H1 (cell line): ENCODE measurements around the gene PIGX. TPM values are rescaled to one million over a fixed set of nuclear protein-coding genes. Genes with fewer than 3 reads are reported as not detected.

Source experiments
- CTCF ChIA-PET: fragments of 300-600 bp; sonication (Branson Sonifier 250); formaldehyde crosslinking; loops from one replicate; lab custom pipeline; 2021; ENCODE audit not compliant: partially characterized antibody; lab: Charles Lee
- POLR2A ChIA-PET: fragments of 300-600 bp; sonication (Branson Sonifier 250); formaldehyde crosslinking; loops from one replicate; lab custom pipeline; 2021; ENCODE audit warnings: inconsistent platforms; ENCODE audit not compliant: partially characterized antibody; lab: Charles Lee
- DNase-seq, 2 experiments: peaks; one replicate each; pipeline versions ENCODE4 v3.0.0 to v3.0.0-alpha.2; 2010 to 2022; ENCODE audit warnings: low spot score in 2 of 2, low read depth in 1 of 2, mixed read lengths in 1 of 2
- FAIRE-seq: peaks from 2 replicates; lab custom pipeline; 2011; peaks lifted over from hg19 to GRCh38; lab: Jason Lieb, UNC
- H2AFZ ChIP-seq: 2 replicates; pipeline ENCODE4 v1.8.1; 2012; ENCODE audit warnings: low read length, inconsistent platforms
- H2AK5ac ChIP-seq: 2 replicates; pipeline ENCODE4 v1.6.1; 2013; ENCODE audit warnings: low read depth, low read length
- H2BK120ac ChIP-seq: replicated peaks from 2 replicates; pipeline ENCODE3; 2013; ENCODE audit warnings: low read depth, low read length, inconsistent platforms
- H2BK12ac ChIP-seq: 2 replicates; pipeline ENCODE4 v1.6.1; 2013; ENCODE audit warnings: low read depth, low read length
- H2BK15ac ChIP-seq: 2 replicates; pipeline ENCODE4 v1.6.1; 2013; ENCODE audit warnings: low read length
- H2BK20ac ChIP-seq: 2 replicates; pipeline ENCODE4 v1.6.1; 2013; ENCODE audit warnings: low read length
- H2BK5ac ChIP-seq: 2 replicates; pipeline ENCODE4 v1.6.1; 2013; ENCODE audit warnings: low read depth, low read length
- H3K14ac ChIP-seq: 2 replicates; pipeline ENCODE4 v1.6.1; 2013; ENCODE audit warnings: inconsistent platforms; ENCODE audit not compliant: insufficient read length
- H3K18ac ChIP-seq: 2 replicates; pipeline ENCODE4 v1.6.1; 2013; ENCODE audit warnings: low read length; ENCODE audit errors: extremely low read depth
- H3K23ac ChIP-seq: 2 replicates; pipeline ENCODE4 v1.6.1; 2013; ENCODE audit warnings: inconsistent platforms; ENCODE audit not compliant: insufficient read length
- H3K23me2 ChIP-seq: 2 replicates; pipeline ENCODE4 v1.6.1; 2013; ENCODE audit warnings: low read depth, low read length
- H3K27ac ChIP-seq: 2 replicates; pipeline ENCODE4 v1.6.1; 2011; ENCODE audit warnings: low read depth, low read length, inconsistent platforms
- H3K27me3 ChIP-seq, 4 experiments: replicated peaks in 1 of 4; 1 replicate in 1 of 4; 2 replicates in 3 of 4; pipeline versions ENCODE4 v1.6.1 to v1.8.1; 2011 to 2013; ENCODE audit warnings: low read length in 3 of 4, mild to moderate bottlenecking in 3 of 4, inconsistent platforms in 2 of 4, mixed read lengths in 2 of 4, moderate library complexity in 1 of 4; ENCODE audit not compliant: control insufficient read depth in 3 of 4, insufficient read depth in 3 of 4; ENCODE audit errors: extremely low read depth in 1 of 4
- H3K36me3 ChIP-seq, 4 experiments: 2 replicates each; pipeline versions ENCODE4 v1.6.1 to v1.8.1; 2011 to 2013; ENCODE audit warnings: mild to moderate bottlenecking in 4 of 4, low read length in 3 of 4, moderate library complexity in 2 of 4, control low read depth in 1 of 4, inconsistent platforms in 1 of 4; ENCODE audit not compliant: insufficient read depth in 4 of 4, control insufficient read depth in 2 of 4
- H3K4ac ChIP-seq: replicated peaks from 2 replicates; pipeline ENCODE3; 2013; ENCODE audit warnings: low read length, low read depth, mixed read lengths, inconsistent platforms; ENCODE audit not compliant: insufficient read length
- H3K4me1 ChIP-seq, 4 experiments: replicated peaks in 1 of 4; 1 replicate in 1 of 4; 2 replicates in 3 of 4; pipeline versions ENCODE4 v1.6.1 to v1.8.1; 2011 to 2013; ENCODE audit warnings: low read length in 3 of 4, inconsistent platforms in 2 of 4, mixed read lengths in 1 of 4; ENCODE audit not compliant: insufficient read depth in 4 of 4, control insufficient read depth in 3 of 4
- H3K4me2 ChIP-seq, 2 experiments: 2 replicates each; pipeline versions ENCODE4 v1.6.1 to v1.8.1; 2011 to 2013; ENCODE audit warnings: low read depth in 2 of 2, low read length in 2 of 2, control low read depth in 1 of 2, inconsistent platforms in 1 of 2, mild to moderate bottlenecking in 1 of 2; ENCODE audit not compliant: insufficient read depth in 1 of 2
- H3K4me3 ChIP-seq, 4 experiments: fragments of 200-600, 300-600 bp in 1 of 4; sonication (generic), shearing (Covaris generic), sonication (Bioruptor Twin) in 1 of 4; 2 replicates each; pipeline versions ENCODE4 v1.5.1 to v1.8.1; 2011 to 2016; ENCODE audit warnings: low read length in 4 of 4, low read depth in 3 of 4, control low read depth in 2 of 4, inconsistent platforms in 2 of 4, mild to moderate bottlenecking in 2 of 4, mixed read lengths in 1 of 4, moderate library complexity in 1 of 4; ENCODE audit not compliant: insufficient read depth in 2 of 4; ENCODE audit errors: extremely low read depth in 1 of 4
- H3K56ac ChIP-seq: replicated peaks from 2 replicates; pipeline ENCODE3; 2013; ENCODE audit warnings: low read depth, mild to moderate bottlenecking, mixed read lengths, low read length, inconsistent platforms; ENCODE audit not compliant: insufficient read length
- H3K79me1 ChIP-seq: 2 replicates; pipeline ENCODE4 v1.6.1; 2013; ENCODE audit warnings: low read depth, low read length, control low read depth
- H3K79me2 ChIP-seq, 2 experiments: 2 replicates each; pipeline versions ENCODE4 v1.6.1 to v1.8.1; 2012 to 2013; ENCODE audit warnings: low read length in 2 of 2, mild to moderate bottlenecking in 2 of 2, inconsistent platforms in 1 of 2; ENCODE audit not compliant: insufficient read depth in 2 of 2, control insufficient read depth in 1 of 2
- H3K9ac ChIP-seq, 4 experiments: replicated peaks in 1 of 4; 1 replicate in 1 of 4; 2 replicates in 3 of 4; pipeline versions ENCODE4 v1.6.1 to v1.8.1; 2011 to 2013; ENCODE audit warnings: low read depth in 3 of 4, low read length in 3 of 4, control low read depth in 2 of 4, mild to moderate bottlenecking in 2 of 4, moderate library complexity in 2 of 4, inconsistent platforms in 1 of 4; ENCODE audit errors: extremely low read depth in 1 of 4
- H3K9me3 ChIP-seq, 2 experiments: 2 replicates each; pipeline versions ENCODE4 v1.6.1 to v1.8.1; 2012 to 2013; ENCODE audit warnings: mild to moderate bottlenecking in 2 of 2, moderate library complexity in 2 of 2, control low read depth in 1 of 2, inconsistent platforms in 1 of 2, low read depth in 1 of 2, low read length in 1 of 2, mixed read lengths in 1 of 2; ENCODE audit not compliant: insufficient read depth in 2 of 2
- H4K20me1 ChIP-seq, 2 experiments: replicated peaks in 1 of 2; 2 replicates each; pipeline versions ENCODE3 to v1.8.1; 2011 to 2013; ENCODE audit warnings: inconsistent platforms in 2 of 2, low read length in 2 of 2, mild to moderate bottlenecking in 1 of 2; ENCODE audit not compliant: insufficient read depth in 2 of 2, control insufficient read depth in 1 of 2
- H4K5ac ChIP-seq: 2 replicates; pipeline ENCODE4 v1.6.1; 2013; ENCODE audit warnings: low read length, low read depth, mixed read lengths, inconsistent platforms; ENCODE audit not compliant: insufficient read length
- H4K8ac ChIP-seq: 2 replicates; pipeline ENCODE4 v1.8.0; 2013; ENCODE audit warnings: mild to moderate bottlenecking, moderate library complexity, low read length, inconsistent platforms; ENCODE audit not compliant: insufficient read depth; ENCODE audit errors: extremely low read depth
- H4K91ac ChIP-seq: replicated peaks from 2 replicates; pipeline ENCODE3; 2013; ENCODE audit warnings: low read length, mixed read lengths, inconsistent platforms; ENCODE audit not compliant: insufficient read length
- JUN ChIP-seq: IDR thresholded peaks from 2 replicates; pipeline ENCODE4 v1.6.1; 2011; ENCODE audit warnings: low read depth, mild to moderate bottlenecking, improper control_type of control experiment, low read length
- KDM4A ChIP-seq: IDR thresholded peaks from one replicate; pipeline ENCODE4 v1.7.1; 2012; ENCODE audit warnings: low read depth, mild to moderate bottlenecking, moderate library complexity, low read length, inconsistent platforms; ENCODE audit not compliant: severe bottlenecking
- RBBP5 ChIP-seq: IDR thresholded peaks from 2 replicates; pipeline ENCODE4 v1.7.1; 2012; ENCODE audit warnings: low read depth, mild to moderate bottlenecking, inconsistent platforms, low read length, moderate library complexity, borderline replicate concordance
- SP4 ChIP-seq: IDR thresholded peaks from 2 replicates; pipeline ENCODE4 v1.6.1; 2012; ENCODE audit warnings: low read length, inconsistent platforms
- TEAD4 ChIP-seq: IDR thresholded peaks from 2 replicates; pipeline ENCODE4 v1.6.1; 2012; ENCODE audit warnings: low read depth, low read length, inconsistent platforms, mixed read lengths
- WGBS, 2 experiments: shearing (Covaris generic) in 1 of 2; methylation state at CpG; one replicate each; pipeline versions ENCODE4 v1.1.6 to v1.1.7; 2013 to 2015; ENCODE audit warnings: low lambda C conversion rate in 2 of 2, mixed read lengths in 2 of 2, inconsistent platforms in 1 of 2, low coverage in 1 of 2, missing lambda C conversion rate in 1 of 2; ENCODE audit not compliant: insufficient replicate concordance in 2 of 2, insufficient coverage in 1 of 2, insufficient read length in 1 of 2; ENCODE audit errors: extremely low coverage in 1 of 2, missing lambda C conversion rate in 1 of 2; 5-methylcytosine and 5-hydroxymethylcytosine counted together
- polyA plus RNA-seq, 7 experiments: library from polyadenylated mRNA; depleted of rRNA in 3 of 7; stranded (reverse) in 5 of 7; unstranded in 2 of 7; fragments of >200 nt in 5 of 7; fragments of 200-250 nt in 2 of 7; gene quantifications; 1 replicate in 5 of 7; 2 replicates in 1 of 7; 4 replicates in 1 of 7; pipeline versions ENCODE4 v1.2.1 to v1.2.3, GENCODE V29; 2011 to 2013; ENCODE audit warnings: missing spikeins in 2 of 7, mixed read lengths in 2 of 7
- total RNA-seq: library from RNA; stranded (reverse); fragmentation: NEBNext Ultra II Directional; extraction: Animal tissue kit (Norgen Biotek cat#: 25700); gene quantifications from 2 replicates; pipeline ENCODE4 v1.2.1, GENCODE V29; 2021

PIGX gene
- total and polyA plus RNA-seq, 2 of the 8 experiments (the other 6 are each of a cell fraction or from before 2014, with no cell fraction given) = 7.0 to 14.9 TPM

DNA sequence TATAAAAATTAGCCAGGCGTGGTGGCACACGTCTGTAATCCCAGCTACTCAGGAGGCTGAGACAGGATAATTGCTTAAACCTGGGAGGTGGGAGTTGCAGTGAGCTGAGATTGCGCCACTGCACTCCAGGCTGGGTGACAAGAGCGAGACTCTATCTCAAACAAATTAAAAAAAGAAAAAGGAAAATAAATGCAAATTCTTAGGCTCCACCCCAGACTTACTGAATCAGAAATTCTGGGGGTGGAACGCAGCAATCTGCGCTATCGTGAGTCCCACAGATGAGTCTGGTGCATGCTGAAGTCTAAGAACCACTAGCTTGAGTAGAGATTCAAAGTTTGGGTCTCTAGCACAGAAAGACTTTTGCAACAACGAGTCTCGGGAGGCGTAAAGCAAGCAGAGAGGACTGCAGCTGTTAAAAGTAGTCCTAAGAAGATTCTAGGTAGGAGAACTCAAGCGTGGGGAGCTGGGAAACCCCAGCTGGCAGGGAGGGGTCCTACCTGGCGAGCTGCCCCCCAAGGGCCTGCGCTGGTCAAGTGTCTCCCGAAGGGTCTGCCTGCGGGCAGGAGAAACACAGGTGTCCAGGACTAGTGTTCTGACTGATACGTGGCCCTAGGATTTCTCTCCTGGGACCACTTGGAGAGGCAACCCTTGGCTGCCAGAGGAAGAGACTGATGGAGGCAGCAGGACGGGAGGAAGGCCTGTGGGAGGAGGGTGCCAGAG is 22.1 kb upstream of the PIGX start:
- Histone ChIP-seq H2BK5ac (no peak overlapping the region), H2BK120ac (no peak overlapping the region), H3K4me2 (no peak overlapping the region), H3K4ac (no peak overlapping the region), H3K18ac (no peak overlapping the region), H3K4me3 (no peak overlapping the region), H4K8ac (no peak overlapping the region), H3K79me1 (no peaks in the 10 kb centered on the region), H2AK5ac (no peak overlapping the region), H3K79me2 (no peaks in the 10 kb centered on the region), H2BK15ac (no peak overlapping the region), H3K23me2 (peaks cover 10% of the 10 kb centered on the region; the same call in 1 of the 2 replicates), H4K5ac (no peak overlapping the region), H2AFZ (0 out of 2 replicates have a peak overlapping the region, but pooled peaks have one; percentile 31), H4K20me1 (peaks cover 0 to 3% of the 10 kb centered on the region in 2 experiments), H2BK12ac (no peak overlapping the region), H3K4me1 (peaks cover 2 to 6% (median 2%) of the 10 kb centered on the region in 4 experiments; a peak in 6 of 7 replicates), H3K23ac (no peak overlapping the region), H3K27ac (no peak overlapping the region), H3K27me3 (no peaks in the 10 kb centered on the region), H3K9me3 (no peaks in the 10 kb centered on the region), H3K9ac (no peak overlapping the region), H3K56ac (no peak overlapping the region), H4K91ac (no peak overlapping the region), H2BK20ac (no peak overlapping the region), H3K36me3 (no peaks in the 10 kb centered on the region), H3K14ac (no peak overlapping the region)
- no peak for TF ChIP-seq SP4
- TF ChIP-seq KDM4A = no peak
- no peak for TF ChIP-seq JUN
- TF ChIP-seq RBBP5 = no peak
- TF ChIP-seq TEAD4 = no peak
- CTCF ChIA-PET = interaction anchor here (1.5 to 10.9 kb wide), 3 partner anchors 13 to 152 kb away, joined by 4 to 143 read pairs (median 5); no protein-coding TSS in a partner anchor
- 87% methylated on average over 17 of the region's 17 CpGs; no CpG with 5 or more reads in 1 of the 2 experiments for WGBS, 2 experiments
- POLR2A ChIA-PET = interaction anchor here (1.6 kb wide), 1 partner anchor 10 kb away, joined by 4 read pairs; no protein-coding TSS in a partner anchor
- DNase-seq (no peak), FAIRE-seq (no peak)
